DND-41 (cell line): ENCODE measurements around the gene PNCK.

Experiments
- EZH2 ChIP-seq: IDR thresholded peaks from 3 replicates; pipeline ENCODE4 v1.6.1; 2012; ENCODE audit warnings: borderline replicate concordance, low read depth, mild to moderate bottlenecking, moderate library complexity, low read length, inconsistent platforms; ENCODE audit not compliant: severe bottlenecking
- TF ChIP-seq, protein P1 (sequence below): IDR thresholded peaks from 2 replicates; pipeline ENCODE4 v1.5.1; 2012; ENCODE audit warnings: borderline replicate concordance, low read length, moderate library complexity, mild to moderate bottlenecking; ENCODE audit not compliant: poor library complexity, severe bottlenecking; ENCODE audit errors: extremely low read depth

DNA sequence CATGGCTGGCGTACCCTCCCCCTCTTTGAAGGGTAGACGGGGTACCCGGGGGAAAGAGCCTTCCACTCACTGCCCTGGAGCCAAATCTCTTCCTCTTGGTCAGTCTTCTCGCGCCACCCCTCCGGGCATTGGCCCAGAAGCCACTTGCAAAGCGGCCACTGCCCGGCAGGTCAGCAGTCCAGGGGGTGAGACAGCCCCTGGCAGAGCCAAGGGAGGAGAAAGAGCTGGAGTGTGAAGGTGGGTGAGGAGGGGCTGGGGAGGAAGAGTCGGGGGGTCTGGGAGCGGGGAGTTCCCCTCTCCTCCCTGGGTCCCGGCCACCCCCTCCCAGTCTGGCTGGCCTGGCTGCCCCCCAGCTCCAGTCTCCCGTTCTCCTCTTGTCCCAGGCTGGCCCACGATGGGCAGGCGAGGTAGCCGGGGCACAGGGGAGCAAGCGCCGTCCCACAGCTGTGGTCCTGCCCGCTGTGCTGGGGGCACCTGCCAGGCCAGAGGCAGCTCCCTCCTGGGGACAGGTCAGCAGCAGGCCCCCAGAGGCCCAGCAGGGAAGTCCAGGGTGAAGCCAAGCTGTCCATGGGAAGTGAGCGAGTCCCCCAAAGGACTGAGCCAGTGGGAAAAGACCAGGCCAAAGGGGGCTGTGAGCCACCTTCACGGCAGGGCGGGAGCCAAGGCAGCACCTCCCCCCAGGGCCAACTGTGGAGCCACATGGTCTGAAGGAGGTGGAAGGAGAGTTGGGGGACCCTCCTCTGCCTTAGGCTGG lies 48.2 kb downstream of the PNCK start:
- TF ChIP-seq, protein P1, sequence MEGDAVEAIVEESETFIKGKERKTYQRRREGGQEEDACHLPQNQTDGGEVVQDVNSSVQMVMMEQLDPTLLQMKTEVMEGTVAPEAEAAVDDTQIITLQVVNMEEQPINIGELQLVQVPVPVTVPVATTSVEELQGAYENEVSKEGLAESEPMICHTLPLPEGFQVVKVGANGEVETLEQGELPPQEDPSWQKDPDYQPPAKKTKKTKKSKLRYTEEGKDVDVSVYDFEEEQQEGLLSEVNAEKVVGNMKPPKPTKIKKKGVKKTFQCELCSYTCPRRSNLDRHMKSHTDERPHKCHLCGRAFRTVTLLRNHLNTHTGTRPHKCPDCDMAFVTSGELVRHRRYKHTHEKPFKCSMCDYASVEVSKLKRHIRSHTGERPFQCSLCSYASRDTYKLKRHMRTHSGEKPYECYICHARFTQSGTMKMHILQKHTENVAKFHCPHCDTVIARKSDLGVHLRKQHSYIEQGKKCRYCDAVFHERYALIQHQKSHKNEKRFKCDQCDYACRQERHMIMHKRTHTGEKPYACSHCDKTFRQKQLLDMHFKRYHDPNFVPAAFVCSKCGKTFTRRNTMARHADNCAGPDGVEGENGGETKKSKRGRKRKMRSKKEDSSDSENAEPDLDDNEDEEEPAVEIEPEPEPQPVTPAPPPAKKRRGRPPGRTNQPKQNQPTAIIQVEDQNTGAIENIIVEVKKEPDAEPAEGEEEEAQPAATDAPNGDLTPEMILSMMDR: no peak
- no peak for TF ChIP-seq EZH2
